ENCODE results near the gene TMEM269. TPM values are rescaled to one million over a fixed set of nuclear protein-coding genes. Genes with fewer than 3 reads are reported as not detected.

Gene TMEM269
- polyA plus RNA-seq, 3 donors: 0.07 TPM; not detected in 2

DNA sequence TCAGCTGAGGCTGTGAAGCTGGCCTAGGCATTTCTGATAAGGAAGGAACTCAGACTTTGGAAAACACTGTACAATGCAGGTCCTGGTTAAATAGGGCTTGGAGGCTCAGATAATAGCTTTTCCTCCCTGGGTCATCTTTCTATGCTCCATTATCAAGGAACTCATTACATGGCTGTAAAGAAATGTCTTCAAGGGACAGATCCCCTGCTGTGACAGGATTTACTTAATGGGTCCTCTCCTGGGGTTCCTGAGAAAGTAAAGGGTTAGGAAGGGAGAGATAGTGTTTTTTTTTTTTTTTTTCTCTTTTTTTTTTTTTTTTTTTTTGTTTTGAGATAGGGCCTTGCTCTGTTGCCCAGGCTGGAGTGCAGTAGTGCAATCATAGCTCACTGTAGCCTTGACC, 46.5 kb downstream of the TMEM269 start:
- intact Hi-C loops (cut with micrococcal nuclease): no loop called here
- H3K27me3 ChIP-seq (ENCODE audit: control insufficient read depth in 2 of 2, insufficient read depth in 2 of 2, low read length in 2 of 2): no peaks in the 10 kb centered on the region
- Mint-ChIP-seq H3K27ac (peak overlapping the region in 1 of 7 donors; percentile 64), H3K27me3 (ENCODE audit: low read depth in 3 of 3) (peaks cover 0 to 2% (median 0%) of the 10 kb centered on the region in 3 donors), H3K9me3 (no peaks in the 10 kb centered on the region), H3K4me3 (no peak overlapping the region), H3K36me3 (peaks cover 52 to 67% of the 10 kb centered on the region in 2 donors), H3K4me1 (peaks cover 8% of the 10 kb centered on the region)
- H4K20me1 ChIP-seq (ENCODE audit: insufficient read depth, low read length): no peaks in the 10 kb centered on the region
- H3K4me1 ChIP-seq (ENCODE audit: control insufficient read depth in 1 of 2, insufficient read depth in 2 of 2, low read length in 2 of 2): peaks cover 9% of the 10 kb centered on the region in 2 donors
- no peak for DNase-seq
- no peak overlapping the region for H3K4me2 ChIP-seq (replicated peaks; ENCODE audit: extremely low read depth, low read length, poor library complexity, severe bottlenecking)
- H3K4me3 ChIP-seq (replicated peaks in 1 of 3; ENCODE audit: low read depth in 2 of 3, low read length in 3 of 3): no peak overlapping the region
- H3K27ac ChIP-seq (ENCODE audit: low read depth in 1 of 2, low read length in 2 of 2): no peak overlapping the region
- H3K9me3 ChIP-seq (replicated peaks in 1 of 2; ENCODE audit: control insufficient read depth in 1 of 2, insufficient read depth in 1 of 2, low read length in 2 of 2): no peaks in the 10 kb centered on the region
- no peaks in the 10 kb centered on the region for H3K79me2 ChIP-seq (ENCODE audit: insufficient read depth, low read length)
- TF ChIP-seq, protein P1, sequence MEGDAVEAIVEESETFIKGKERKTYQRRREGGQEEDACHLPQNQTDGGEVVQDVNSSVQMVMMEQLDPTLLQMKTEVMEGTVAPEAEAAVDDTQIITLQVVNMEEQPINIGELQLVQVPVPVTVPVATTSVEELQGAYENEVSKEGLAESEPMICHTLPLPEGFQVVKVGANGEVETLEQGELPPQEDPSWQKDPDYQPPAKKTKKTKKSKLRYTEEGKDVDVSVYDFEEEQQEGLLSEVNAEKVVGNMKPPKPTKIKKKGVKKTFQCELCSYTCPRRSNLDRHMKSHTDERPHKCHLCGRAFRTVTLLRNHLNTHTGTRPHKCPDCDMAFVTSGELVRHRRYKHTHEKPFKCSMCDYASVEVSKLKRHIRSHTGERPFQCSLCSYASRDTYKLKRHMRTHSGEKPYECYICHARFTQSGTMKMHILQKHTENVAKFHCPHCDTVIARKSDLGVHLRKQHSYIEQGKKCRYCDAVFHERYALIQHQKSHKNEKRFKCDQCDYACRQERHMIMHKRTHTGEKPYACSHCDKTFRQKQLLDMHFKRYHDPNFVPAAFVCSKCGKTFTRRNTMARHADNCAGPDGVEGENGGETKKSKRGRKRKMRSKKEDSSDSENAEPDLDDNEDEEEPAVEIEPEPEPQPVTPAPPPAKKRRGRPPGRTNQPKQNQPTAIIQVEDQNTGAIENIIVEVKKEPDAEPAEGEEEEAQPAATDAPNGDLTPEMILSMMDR (IDR thresholded peaks at IDR 0.05): no peak
- no peak overlapping the region for H3K9ac ChIP-seq (ENCODE audit: insufficient read depth, low read length, poor library complexity, severe bottlenecking)
- H2AFZ ChIP-seq (ENCODE audit: insufficient read depth, low read depth, low read length, poor library complexity, severe bottlenecking): no peak overlapping the region
- H3K36me3 ChIP-seq (replicated peaks in 1 of 2; ENCODE audit: control insufficient read depth in 1 of 2, insufficient read depth in 2 of 2, low read length in 2 of 2): peaks cover 28 to 64% of the 10 kb centered on the region in 2 donors

DNA sequence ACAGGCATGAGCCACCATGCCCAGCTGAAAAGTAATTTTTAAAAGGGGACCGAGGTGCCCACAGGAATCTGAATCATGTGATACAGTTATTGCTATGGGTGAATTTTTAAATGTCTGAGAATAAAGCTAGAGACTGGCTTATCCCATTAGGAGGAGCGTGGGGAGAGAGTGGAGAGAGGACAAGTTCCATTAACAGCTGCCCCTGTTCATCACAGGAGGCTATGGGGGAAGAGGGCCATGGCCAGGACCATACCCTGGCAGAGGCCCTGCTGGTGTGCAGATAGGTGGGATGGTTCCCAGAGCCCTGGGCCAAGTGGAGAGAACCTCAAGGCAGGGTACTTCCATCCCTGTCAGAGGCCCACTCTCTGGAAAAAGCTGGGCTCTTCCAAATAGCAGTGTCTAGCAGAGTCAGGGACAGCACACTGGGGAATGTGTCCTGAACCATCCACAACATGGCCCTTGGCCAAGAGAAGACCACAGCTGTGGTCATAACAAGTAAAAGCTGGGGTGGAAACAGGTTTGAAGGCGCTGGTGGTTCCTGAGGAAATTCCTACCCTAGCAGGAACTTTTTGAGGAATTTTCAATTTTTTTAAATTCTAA, 48.0 kb downstream of the TMEM269 start:
- Histone ChIP-seq H3K79me2 (ENCODE audit: insufficient read depth, low read length) (no peaks in the 10 kb centered on the region), H3K9me3 (replicated peaks in 1 of 2; ENCODE audit: control insufficient read depth in 1 of 2, insufficient read depth in 1 of 2, low read length in 2 of 2) (no peaks in the 10 kb centered on the region), H3K9ac (ENCODE audit: insufficient read depth, low read length, poor library complexity, severe bottlenecking) (no peak overlapping the region), H3K27ac (ENCODE audit: low read depth in 1 of 2, low read length in 2 of 2) (no peak overlapping the region), H3K4me1 (ENCODE audit: control insufficient read depth in 1 of 2, insufficient read depth in 2 of 2, low read length in 2 of 2) (peaks cover 11 to 15% of the 10 kb centered on the region in 2 donors), H2AFZ (ENCODE audit: insufficient read depth, low read depth, low read length, poor library complexity, severe bottlenecking) (no peak overlapping the region), H4K20me1 (ENCODE audit: insufficient read depth, low read length) (no peaks in the 10 kb centered on the region), H3K4me2 (replicated peaks; ENCODE audit: extremely low read depth, low read length, poor library complexity, severe bottlenecking) (no peak overlapping the region), H3K27me3 (ENCODE audit: control insufficient read depth in 2 of 2, insufficient read depth in 2 of 2, low read length in 2 of 2) (no peaks in the 10 kb centered on the region), H3K4me3 (replicated peaks in 1 of 3; ENCODE audit: low read depth in 2 of 3, low read length in 3 of 3) (no peak overlapping the region), H3K36me3 (replicated peaks in 1 of 2; ENCODE audit: control insufficient read depth in 1 of 2, insufficient read depth in 2 of 2, low read length in 2 of 2) (peaks cover 28 to 49% of the 10 kb centered on the region in 2 donors)
- DNase-seq: no peak
- Mint-ChIP-seq H3K27ac (peak overlapping the region in 1 of 7 donors; percentile 26), H3K9me3 (peaks cover 0 to 2% (median 0%) of the 10 kb centered on the region in 7 donors), H3K4me3 (no peak overlapping the region), H3K4me1 (peaks cover 15% of the 10 kb centered on the region), H3K36me3 (peaks cover 51 to 66% of the 10 kb centered on the region in 2 donors), H3K27me3 (ENCODE audit: low read depth in 3 of 3) (peaks cover 0 to 2% (median 0%) of the 10 kb centered on the region in 3 donors)
- WGBS (ENCODE audit: insufficient coverage): 100% methylated on average over 1 of the region's 3 CpGs
- TF ChIP-seq, protein P1 (IDR thresholded peaks at IDR 0.05): no peak
- intact Hi-C loops (cut with micrococcal nuclease): no loop called here

Measured in CD14-positive monocyte (primary cell).